CD4-positive, alpha-beta T cell treated with Interleukin-4 for 4 hours (primary cell): Measurements from ENCODE around the gene CACNA2D4.

Source experiments
- DNase-seq: peaks from one replicate; pipeline ENCODE4 v3.0.0-alpha.2; 2020

CACNA2D4 gene

DNA sequence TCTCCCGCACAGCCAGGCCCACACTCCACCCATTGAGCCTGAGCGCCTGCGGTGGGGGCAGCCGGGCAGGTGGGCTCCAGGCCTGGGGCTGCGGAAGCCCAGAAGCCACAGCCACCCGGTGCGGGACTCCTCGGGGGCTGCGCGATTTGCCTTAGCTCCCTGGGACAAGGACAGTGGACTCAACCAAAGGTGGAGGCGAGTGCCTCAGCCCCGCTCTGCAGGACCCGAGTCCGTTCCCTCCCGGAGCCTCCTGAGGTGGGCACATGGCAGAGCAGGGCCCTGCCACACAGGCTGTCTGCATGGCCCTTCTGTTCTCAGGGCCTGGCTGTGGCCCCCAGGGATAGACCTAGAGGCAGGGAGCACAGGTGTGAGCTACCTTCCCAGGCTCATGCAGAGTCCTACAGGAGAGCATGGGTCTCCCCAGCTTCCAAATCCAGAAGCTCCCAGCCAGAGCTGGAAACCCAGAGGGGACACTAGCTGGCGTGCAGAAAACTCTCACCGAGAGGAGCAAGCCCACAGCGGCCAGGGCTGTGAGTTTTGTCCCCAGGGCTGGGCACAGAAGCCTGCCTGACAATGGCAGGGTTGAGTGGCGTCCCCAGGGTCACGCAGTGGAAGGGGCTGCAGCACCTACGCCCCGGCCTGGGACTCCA, 120.3 kb downstream of the CACNA2D4 start:
- no peak for DNase-seq

DNA sequence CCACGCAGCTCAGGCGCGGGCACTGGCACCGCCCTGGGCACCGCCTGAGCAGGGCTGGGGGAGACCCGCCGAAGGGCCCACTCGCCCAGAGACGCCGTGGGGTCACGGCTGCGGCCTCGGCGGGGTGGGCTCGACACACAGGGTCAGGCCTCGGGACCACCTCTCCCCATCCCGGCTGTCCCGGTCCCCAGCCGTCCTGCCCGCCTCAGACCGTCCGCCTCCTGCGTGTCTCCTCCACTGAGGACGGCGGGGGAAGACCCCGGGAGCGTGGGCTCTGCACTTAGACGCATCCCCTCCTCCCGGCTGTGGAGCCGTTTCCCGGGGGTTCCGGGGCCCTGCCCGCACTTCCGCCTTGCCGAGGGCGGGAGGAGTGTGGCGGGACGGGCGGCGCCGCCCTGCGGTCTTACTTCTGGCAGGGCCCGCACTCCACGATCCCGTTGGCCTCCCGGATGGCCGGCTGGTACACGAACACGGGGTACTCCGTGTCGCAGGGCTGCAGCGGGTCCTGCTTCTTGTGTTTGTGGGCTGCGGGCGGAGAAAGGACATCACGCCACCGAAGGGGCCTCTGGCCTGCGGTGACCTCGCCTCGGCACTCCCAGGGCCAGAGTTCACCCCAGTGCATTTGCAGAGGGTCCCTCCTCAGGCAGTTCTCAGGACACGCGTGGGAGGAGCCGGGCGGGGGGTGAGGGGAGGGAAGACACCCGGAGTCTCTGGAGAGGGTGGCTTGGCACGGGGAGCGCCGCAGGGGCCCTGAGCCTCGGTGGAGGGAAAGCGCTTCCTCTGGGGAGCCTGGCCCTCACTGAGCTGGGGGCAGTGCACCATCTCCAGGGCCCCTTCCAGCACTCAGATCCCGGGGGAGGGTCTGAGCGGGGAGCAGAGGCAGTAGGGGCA, 121.2 kb downstream of the CACNA2D4 start:
- DNase-seq: peak; percentile 48

- DNase-seq: peak; percentile 34
These were observed 121.9 kb downstream of the CACNA2D4 start for GRCh38 chr12:1796515-1797010.

DNA sequence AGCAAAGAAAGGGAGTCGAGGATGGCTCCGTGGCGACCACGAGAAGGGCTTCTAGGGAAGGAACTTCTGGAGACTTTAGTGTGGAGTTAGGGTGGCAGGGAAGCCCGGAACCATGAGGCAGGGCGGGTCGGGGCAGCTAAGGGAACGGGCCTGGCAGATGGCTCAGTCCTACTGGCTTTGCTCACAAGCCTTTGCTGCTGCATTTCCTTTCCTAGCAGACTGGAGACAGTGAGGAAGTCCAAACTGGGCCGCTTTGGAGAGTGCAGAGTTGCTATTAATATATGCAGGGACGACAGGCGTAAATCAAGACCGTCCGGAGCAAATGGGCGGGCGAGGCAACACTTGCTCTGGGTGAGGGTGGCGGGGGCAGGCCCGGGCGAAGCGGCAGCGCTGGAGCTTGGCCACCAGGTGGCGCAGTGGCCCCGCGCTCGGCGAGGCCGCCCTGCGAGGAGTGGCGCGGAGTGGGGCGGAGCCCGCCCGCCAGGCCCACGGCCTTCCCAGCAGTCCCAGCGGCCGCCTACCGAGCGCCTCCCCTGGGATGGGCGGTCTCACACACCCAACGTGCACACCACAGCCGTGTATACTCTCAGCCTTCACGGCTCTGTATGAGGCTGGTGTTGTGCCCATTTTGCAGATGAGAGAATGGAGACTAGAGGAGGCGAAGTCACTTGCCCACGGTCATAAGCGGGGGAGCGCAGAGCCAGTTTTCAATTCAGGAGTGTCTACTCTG, 122.5 kb downstream of the CACNA2D4 start:
- peak; percentile 95 for DNase-seq

DNA sequence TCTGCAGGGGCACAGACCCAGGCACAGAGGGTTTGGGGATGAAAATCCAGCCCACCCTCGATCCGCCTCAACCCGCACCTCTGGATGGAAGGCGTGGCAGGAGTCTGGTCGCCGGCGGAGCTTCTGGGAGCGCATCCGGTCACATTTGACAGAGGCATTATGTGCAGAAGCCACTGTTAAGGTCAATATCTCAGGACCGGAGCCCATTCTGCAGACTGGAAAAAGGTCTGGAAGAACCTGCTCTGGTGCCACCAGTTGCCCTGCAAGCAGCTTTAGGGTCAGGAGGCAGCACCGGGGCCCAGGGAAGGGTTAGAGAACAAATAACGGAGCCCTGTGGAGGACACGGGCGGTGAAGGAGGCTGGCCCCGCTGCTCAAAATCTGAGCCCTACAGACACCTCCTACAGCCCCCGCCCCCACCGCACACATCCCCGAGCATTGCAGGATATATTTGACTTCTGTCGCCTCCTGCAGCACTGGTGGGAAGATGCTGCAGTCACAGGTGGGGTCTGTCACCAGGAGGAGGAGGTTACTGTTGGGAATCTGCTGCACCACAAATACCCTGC, 123.1 kb downstream of the CACNA2D4 start:
- no peak for DNase-seq

GRCh38 chr12:1794440-1795090, 123.9 kb downstream of the CACNA2D4 start:
- no peak for DNase-seq

- DNase-seq: no peak
These were observed 124.8 kb downstream of the CACNA2D4 start for GRCh38 chr12:1793426-1794210.

GRCh38 chr12:1792406-1792805, 126.0 kb downstream of the CACNA2D4 start:
- no peak for DNase-seq

GRCh38 chr12:1791104-1791841, 127.2 kb downstream of the CACNA2D4 start:
- peak; percentile 75 for DNase-seq

- DNase-seq: no peak
These were observed 128.0 kb downstream of the CACNA2D4 start for GRCh38 chr12:1790444-1790843.

DNA sequence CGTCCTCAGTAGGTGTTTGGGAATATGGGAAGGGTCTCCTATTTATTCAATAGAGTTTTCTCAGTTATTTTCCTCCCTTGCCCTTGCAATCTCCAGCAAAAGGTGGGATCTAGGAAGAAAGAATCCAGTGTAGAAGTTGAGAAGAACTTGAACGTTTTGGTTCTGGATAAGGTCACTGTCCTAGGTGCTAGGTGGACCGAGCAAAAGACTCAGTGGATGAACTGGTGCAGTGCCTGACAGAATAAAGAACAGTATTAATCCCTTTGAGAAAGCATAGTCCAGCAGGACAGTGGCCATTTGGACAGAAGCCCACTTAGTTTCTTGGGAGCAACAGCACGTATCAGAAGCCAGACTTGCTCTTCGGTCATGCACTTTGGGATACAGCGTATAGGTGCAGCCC, 130.7 kb downstream of the CACNA2D4 start:
- DNase-seq: no peak

DNA sequence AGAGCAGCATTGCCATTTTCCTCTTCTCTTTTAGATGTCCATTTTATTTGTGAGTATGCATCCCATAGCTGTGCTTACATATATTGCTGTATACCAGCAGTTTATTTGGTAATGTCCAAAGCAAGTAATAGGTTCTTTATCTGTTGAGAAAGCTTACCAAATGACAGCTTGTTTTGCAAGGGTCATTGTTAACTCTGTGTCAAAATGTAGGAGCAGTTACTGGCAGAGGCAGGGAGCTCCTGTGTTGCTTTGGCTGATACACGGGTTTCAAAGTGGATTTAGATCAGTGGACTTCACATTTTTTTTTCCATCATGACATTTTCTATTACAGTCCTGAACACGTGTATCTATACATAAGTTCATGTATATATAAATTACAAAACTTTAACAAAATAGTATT, 136.2 kb downstream of the CACNA2D4 start:
- DNase-seq: no peak

DNA sequence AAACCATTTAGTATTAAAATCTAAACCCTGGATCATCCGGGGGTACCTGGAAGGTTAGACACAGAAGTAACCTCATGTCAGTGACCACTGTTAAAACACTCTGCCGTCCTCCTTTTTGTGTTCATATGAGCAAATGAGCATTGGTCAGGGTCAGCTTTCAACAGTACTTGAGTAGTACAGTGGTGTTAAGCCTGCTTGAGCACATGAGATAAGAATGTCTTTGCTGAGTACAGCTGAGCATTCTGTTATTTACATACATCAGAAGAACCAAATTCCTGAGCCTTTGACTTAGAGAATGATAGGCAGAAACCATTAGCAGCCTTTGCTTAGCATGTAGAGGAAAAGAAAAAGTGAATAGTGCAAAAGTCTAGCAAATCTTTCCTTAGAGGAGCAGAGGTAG, 136.7 kb downstream of the CACNA2D4 start:
- no peak for DNase-seq

- no peak for DNase-seq
These were observed 138.7 kb downstream of the CACNA2D4 start for GRCh38 chr12:1779783-1780182.

- no peak for DNase-seq
These were observed 139.5 kb downstream of the CACNA2D4 start for GRCh38 chr12:1778911-1779310.

DNA sequence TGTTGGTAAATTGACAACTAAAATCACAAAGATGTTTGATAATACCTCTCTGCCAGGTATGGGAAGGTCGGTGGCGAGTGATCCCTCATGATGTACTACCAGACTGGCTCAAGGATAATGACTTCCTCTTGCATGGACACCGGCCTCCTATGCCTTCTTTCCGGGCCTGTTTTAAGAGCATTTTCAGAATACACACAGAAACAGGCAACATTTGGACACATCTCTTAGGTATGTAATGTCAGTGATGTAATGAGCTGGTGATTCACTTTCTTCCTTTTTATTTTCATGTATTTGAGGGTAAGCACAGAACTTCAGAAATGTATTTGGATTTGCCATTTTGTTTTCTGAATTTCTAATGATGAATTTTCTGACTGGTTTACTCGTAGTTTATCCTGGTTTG, 140.7 kb downstream of the CACNA2D4 start:
- DNase-seq: no peak

- no peak for DNase-seq
These were observed 142.1 kb downstream of the CACNA2D4 start for GRCh38 chr12:1776170-1776921.

GRCh38 chr12:1773937-1774655, 144.4 kb downstream of the CACNA2D4 start:
- no peak for DNase-seq

GRCh38 chr12:1769809-1770494, 148.5 kb downstream of the CACNA2D4 start:
- no peak for DNase-seq
